Measurements from ENCODE around the gene CNDP1.

CNDP1 gene

GRCh38 chr18:74631212-74631611 lies 96.9 kb downstream of the CNDP1 start:
- Histone ChIP-seq H3K79me2 (ENCODE audit: insufficient read depth, low read length) (peaks cover 35% of the 10 kb centered on the region), H3K36me3 (ENCODE audit: insufficient read depth, low read length) (peaks cover 33% of the 10 kb centered on the region), H3K27ac (ENCODE audit: low read length) (peak overlapping the region; percentile 77), H3K4me3 (ENCODE audit: low read depth in 1 of 2, low read length in 2 of 2) (peak overlapping the region in 1 of 2 experiments; percentile 40; a peak in 2 of 4 replicates), H3K4me2 (ENCODE audit: insufficient read depth, low read length) (peak overlapping the region; percentile 75), H3K9ac (ENCODE audit: low read depth, low read length) (peak overlapping the region; percentile 40), H4K20me1 (ENCODE audit: insufficient read depth, low read length) (no peaks in the 10 kb centered on the region), H3K4me1 (ENCODE audit: insufficient read depth, low read length) (peaks cover 38% of the 10 kb centered on the region), H2AFZ (ENCODE audit: low read depth, low read length) (peak overlapping the region; percentile 55), H3K9me3 (ENCODE audit: insufficient read depth, low read length, severe bottlenecking) (no peaks in the 10 kb centered on the region), H3K27me3 (ENCODE audit: insufficient read depth, low read length, poor library complexity) (no peaks in the 10 kb centered on the region)
- TF ChIP-seq CTCF (IDR thresholded peaks at IDR 0.05; ENCODE audit: borderline replicate concordance, extremely low read depth, low read length, poor library complexity, severe bottlenecking) (no peak), EZH2 (IDR thresholded peaks at IDR 0.05; ENCODE audit: borderline replicate concordance, low read depth, low read length, severe bottlenecking) (no peak)
- peak; percentile 74 for ATAC-seq (ENCODE audit: insufficient read depth, low read depth)
- no peak for DNase-seq

GRCh38 chr18:74631623-74632350 lies 97.5 kb downstream of the CNDP1 start:
- ATAC-seq (ENCODE audit: insufficient read depth, low read depth) (peak; percentile 91), DNase-seq (peak; percentile 66)
- H3K9ac ChIP-seq (ENCODE audit: low read depth, low read length), result peak overlapping the region; percentile 40
- no peaks in the 10 kb centered on the region for H4K20me1 ChIP-seq (ENCODE audit: insufficient read depth, low read length)
- no peaks in the 10 kb centered on the region for H3K27me3 ChIP-seq (ENCODE audit: insufficient read depth, low read length, poor library complexity)
- peaks cover 33% of the 10 kb centered on the region for H3K36me3 ChIP-seq (ENCODE audit: insufficient read depth, low read length)
- TF ChIP-seq EZH2 (IDR thresholded peaks at IDR 0.05; ENCODE audit: borderline replicate concordance, low read depth, low read length, severe bottlenecking) (no peak), CTCF (IDR thresholded peaks at IDR 0.05; ENCODE audit: borderline replicate concordance, extremely low read depth, low read length, poor library complexity, severe bottlenecking) (no peak)
- H3K79me2 ChIP-seq (ENCODE audit: insufficient read depth, low read length), result peaks cover 29% of the 10 kb centered on the region
- H3K27ac ChIP-seq (ENCODE audit: low read length), result peak overlapping the region; percentile 77
- peak overlapping the region in 1 of 2 experiments; percentile 40; a peak in 2 of 4 replicates for H3K4me3 ChIP-seq (ENCODE audit: low read depth in 1 of 2, low read length in 2 of 2)
- no peaks in the 10 kb centered on the region for H3K9me3 ChIP-seq (ENCODE audit: insufficient read depth, low read length, severe bottlenecking)
- H2AFZ ChIP-seq (ENCODE audit: low read depth, low read length), result peak overlapping the region; percentile 55
- peaks cover 38% of the 10 kb centered on the region for H3K4me1 ChIP-seq (ENCODE audit: insufficient read depth, low read length)
- H3K4me2 ChIP-seq (ENCODE audit: insufficient read depth, low read length), result peak overlapping the region; percentile 75

- no peaks in the 10 kb centered on the region for H4K20me1 ChIP-seq (ENCODE audit: insufficient read depth, low read length)
- H3K4me1 ChIP-seq (ENCODE audit: insufficient read depth, low read length), result peaks cover 38% of the 10 kb centered on the region
- TF ChIP-seq CTCF (IDR thresholded peaks at IDR 0.05; ENCODE audit: borderline replicate concordance, extremely low read depth, low read length, poor library complexity, severe bottlenecking) (no peak), EZH2 (IDR thresholded peaks at IDR 0.05; ENCODE audit: borderline replicate concordance, low read depth, low read length, severe bottlenecking) (no peak)
- H2AFZ ChIP-seq (ENCODE audit: low read depth, low read length), result peak overlapping the region; percentile 55
- DNase-seq (no peak), ATAC-seq (ENCODE audit: insufficient read depth, low read depth) (peak; percentile 13; the same call in 2 of the 3 replicates)
- H3K4me2 ChIP-seq (ENCODE audit: insufficient read depth, low read length), result peak overlapping the region; percentile 75
- peak overlapping the region; percentile 40 for H3K9ac ChIP-seq (ENCODE audit: low read depth, low read length)
- H3K27ac ChIP-seq (ENCODE audit: low read length), result peak overlapping the region; percentile 77
- peaks cover 33% of the 10 kb centered on the region for H3K36me3 ChIP-seq (ENCODE audit: insufficient read depth, low read length)
- H3K79me2 ChIP-seq (ENCODE audit: insufficient read depth, low read length), result peaks cover 24% of the 10 kb centered on the region
- no peaks in the 10 kb centered on the region for H3K27me3 ChIP-seq (ENCODE audit: insufficient read depth, low read length, poor library complexity)
- no peaks in the 10 kb centered on the region for H3K9me3 ChIP-seq (ENCODE audit: insufficient read depth, low read length, severe bottlenecking)
- H3K4me3 ChIP-seq (ENCODE audit: low read depth in 1 of 2, low read length in 2 of 2), result peak overlapping the region in 1 of 2 experiments; percentile 40; a peak in 2 of 4 replicates
Observed at GRCh38 chr18:74632351-74632679, 98.0 kb downstream of the CNDP1 start.
